ENCODE measurements around the gene AGK.
"Not testable (repeated sequence)": the region's sequence is repeated elsewhere in the genome, so short reads cannot be mapped to it uniquely, and the experiment has no call there.

The AGK gene

GRCh38 chr7:141577043-141577839 lies 26.0 kb downstream of the AGK start:
- H3K9ac ChIP-seq (ENCODE audit: low read length) = no peak overlapping the region
- H3K4me1 ChIP-seq (ENCODE audit: control insufficient read depth, insufficient read depth, low read length) = no peaks in the 10 kb centered on the region
- H3K4me3 ChIP-seq (ENCODE audit: low read length) = no peak overlapping the region
- H3K27me3 ChIP-seq (ENCODE audit: control insufficient read depth, insufficient read depth, low read length) = no peaks in the 10 kb centered on the region
- H3K36me3 ChIP-seq (ENCODE audit: control insufficient read depth, insufficient read depth, low read length) = no peaks in the 10 kb centered on the region
- no peak overlapping the region for H3K27ac ChIP-seq (ENCODE audit: low read depth, low read length)

GRCh38 chr7:141579953-141580352 lies 28.7 kb downstream of the AGK start:
- not testable (repeated sequence) for H3K27me3 ChIP-seq (ENCODE audit: control insufficient read depth, insufficient read depth, low read length); H3K27ac ChIP-seq (ENCODE audit: low read depth, low read length); H3K4me3 ChIP-seq (ENCODE audit: low read length); H3K36me3 ChIP-seq (ENCODE audit: control insufficient read depth, insufficient read depth, low read length); H3K4me1 ChIP-seq (ENCODE audit: control insufficient read depth, insufficient read depth, low read length); H3K9ac ChIP-seq (ENCODE audit: low read length)

- not testable (repeated sequence) for H3K27me3 ChIP-seq (ENCODE audit: control insufficient read depth, insufficient read depth, low read length); H3K4me1 ChIP-seq (ENCODE audit: control insufficient read depth, insufficient read depth, low read length); H3K4me3 ChIP-seq (ENCODE audit: low read length); H3K36me3 ChIP-seq (ENCODE audit: control insufficient read depth, insufficient read depth, low read length); H3K27ac ChIP-seq (ENCODE audit: low read depth, low read length); H3K9ac ChIP-seq (ENCODE audit: low read length)
Observed at GRCh38 chr7:141582063-141582462, 30.9 kb downstream of the AGK start.

GRCh38 chr7:141584935-141585334 lies 33.7 kb downstream of the AGK start:
- Histone ChIP-seq H3K27me3 (ENCODE audit: control insufficient read depth, insufficient read depth, low read length) (no peaks in the 10 kb centered on the region), H3K4me1 (ENCODE audit: control insufficient read depth, insufficient read depth, low read length) (no peaks in the 10 kb centered on the region), H3K9ac (ENCODE audit: low read length) (no peak overlapping the region), H3K27ac (ENCODE audit: low read depth, low read length) (no peak overlapping the region), H3K36me3 (ENCODE audit: control insufficient read depth, insufficient read depth, low read length) (no peaks in the 10 kb centered on the region), H3K4me3 (ENCODE audit: low read length) (no peak overlapping the region)

- H3K9ac ChIP-seq (ENCODE audit: low read length) = no peak overlapping the region
- H3K4me3 ChIP-seq (ENCODE audit: low read length) = no peak overlapping the region
- H3K36me3 ChIP-seq (ENCODE audit: control insufficient read depth, insufficient read depth, low read length) = no peaks in the 10 kb centered on the region
- H3K4me1 ChIP-seq (ENCODE audit: control insufficient read depth, insufficient read depth, low read length) = no peaks in the 10 kb centered on the region
- no peak overlapping the region for H3K27ac ChIP-seq (ENCODE audit: low read depth, low read length)
- no peaks in the 10 kb centered on the region for H3K27me3 ChIP-seq (ENCODE audit: control insufficient read depth, insufficient read depth, low read length)
Observed at GRCh38 chr7:141585592-141586510, 34.6 kb downstream of the AGK start.

GRCh38 chr7:141586878-141587277 lies 35.7 kb downstream of the AGK start:
- Histone ChIP-seq H3K4me3 (ENCODE audit: low read length) (no peak overlapping the region), H3K36me3 (ENCODE audit: control insufficient read depth, insufficient read depth, low read length) (no peaks in the 10 kb centered on the region), H3K4me1 (ENCODE audit: control insufficient read depth, insufficient read depth, low read length) (no peaks in the 10 kb centered on the region), H3K27ac (ENCODE audit: low read depth, low read length) (no peak overlapping the region), H3K27me3 (ENCODE audit: control insufficient read depth, insufficient read depth, low read length) (no peaks in the 10 kb centered on the region), H3K9ac (ENCODE audit: low read length) (no peak overlapping the region)

- no peaks in the 10 kb centered on the region for H3K27me3 ChIP-seq (ENCODE audit: control insufficient read depth, insufficient read depth, low read length)
- no peak overlapping the region for H3K27ac ChIP-seq (ENCODE audit: low read depth, low read length)
Observed at GRCh38 chr7:141587304-141587703, 36.1 kb downstream of the AGK start.

GRCh38 chr7:141588912-141589311 lies 37.7 kb downstream of the AGK start:
- Histone ChIP-seq H3K9ac (ENCODE audit: low read length) (no peak overlapping the region), H3K27me3 (ENCODE audit: control insufficient read depth, insufficient read depth, low read length) (no peaks in the 10 kb centered on the region), H3K36me3 (ENCODE audit: control insufficient read depth, insufficient read depth, low read length) (no peaks in the 10 kb centered on the region), H3K27ac (ENCODE audit: low read depth, low read length) (no peak overlapping the region), H3K4me3 (ENCODE audit: low read length) (no peak overlapping the region), H3K4me1 (ENCODE audit: control insufficient read depth, insufficient read depth, low read length) (no peaks in the 10 kb centered on the region)

More at GRCh38 chr7:141587304-141587703, 36.1 kb downstream of the AGK start:
- Histone ChIP-seq H3K4me1 (ENCODE audit: control insufficient read depth, insufficient read depth, low read length) (no peaks in the 10 kb centered on the region), H3K9ac (ENCODE audit: low read length) (no peak overlapping the region), H3K4me3 (ENCODE audit: low read length) (no peak overlapping the region), H3K36me3 (ENCODE audit: control insufficient read depth, insufficient read depth, low read length) (no peaks in the 10 kb centered on the region)

- H3K9ac ChIP-seq (ENCODE audit: low read length) = no peak overlapping the region
- H3K27me3 ChIP-seq (ENCODE audit: control insufficient read depth, insufficient read depth, low read length) = no peaks in the 10 kb centered on the region
- H3K4me3 ChIP-seq (ENCODE audit: low read length) = no peak overlapping the region
- H3K4me1 ChIP-seq (ENCODE audit: control insufficient read depth, insufficient read depth, low read length) = no peaks in the 10 kb centered on the region
- H3K36me3 ChIP-seq (ENCODE audit: control insufficient read depth, insufficient read depth, low read length) = no peaks in the 10 kb centered on the region
- no peak overlapping the region for H3K27ac ChIP-seq (ENCODE audit: low read depth, low read length)
Observed at GRCh38 chr7:141590071-141590470, 38.9 kb downstream of the AGK start.

- Histone ChIP-seq H3K36me3 (ENCODE audit: control insufficient read depth, insufficient read depth, low read length) (no peaks in the 10 kb centered on the region), H3K4me3 (ENCODE audit: low read length) (no peak overlapping the region), H3K27ac (ENCODE audit: low read depth, low read length) (no peak overlapping the region), H3K9ac (ENCODE audit: low read length) (no peak overlapping the region), H3K27me3 (ENCODE audit: control insufficient read depth, insufficient read depth, low read length) (no peaks in the 10 kb centered on the region), H3K4me1 (ENCODE audit: control insufficient read depth, insufficient read depth, low read length) (no peaks in the 10 kb centered on the region)
Observed at GRCh38 chr7:141590666-141591065, 39.5 kb downstream of the AGK start.

GRCh38 chr7:141593134-141593533 lies 41.9 kb downstream of the AGK start:
- no peak overlapping the region for H3K9ac ChIP-seq (ENCODE audit: low read length)
- no peak overlapping the region for H3K4me3 ChIP-seq (ENCODE audit: low read length)
- H3K4me1 ChIP-seq (ENCODE audit: control insufficient read depth, insufficient read depth, low read length) = no peaks in the 10 kb centered on the region
- no peak overlapping the region for H3K27ac ChIP-seq (ENCODE audit: low read depth, low read length)
- no peaks in the 10 kb centered on the region for H3K36me3 ChIP-seq (ENCODE audit: control insufficient read depth, insufficient read depth, low read length)
- H3K27me3 ChIP-seq (ENCODE audit: control insufficient read depth, insufficient read depth, low read length) = no peaks in the 10 kb centered on the region

- Histone ChIP-seq H3K36me3 (ENCODE audit: control insufficient read depth, insufficient read depth, low read length) (no peaks in the 10 kb centered on the region), H3K27me3 (ENCODE audit: control insufficient read depth, insufficient read depth, low read length) (no peaks in the 10 kb centered on the region), H3K4me3 (ENCODE audit: low read length) (no peak overlapping the region), H3K4me1 (ENCODE audit: control insufficient read depth, insufficient read depth, low read length) (no peaks in the 10 kb centered on the region), H3K9ac (ENCODE audit: low read length) (no peak overlapping the region), H3K27ac (ENCODE audit: low read depth, low read length) (no peak overlapping the region)
Observed at GRCh38 chr7:141597966-141598365, 46.8 kb downstream of the AGK start.
